WTC11 (cell line): ENCODE data around the gene JADE1. TPM values are rescaled to one million over a fixed set of nuclear protein-coding genes. Genes with fewer than 3 reads are reported as not detected.

Experiments
- ATAC-seq: fragments of 200-7000 bp; cut with Tn5 transposase; 2 replicates; pipeline ENCODE4 v1.10.0; 2021; ENCODE audit warnings: mild to moderate bottlenecking, moderate library complexity
- CTCF ChIA-PET: fragments of 300-600 bp; sonication (Branson Sonifier 250); formaldehyde crosslinking; loops from one replicate; lab custom pipeline; 2021; ENCODE audit warnings: antibody characterized with exemption; lab: Charles Lee
- POLR2A ChIA-PET: fragments of 350-600 bp; sonication (Branson Sonifier 250); formaldehyde crosslinking; loops from one replicate; lab custom pipeline; 2021; ENCODE audit warnings: antibody characterized with exemption; lab: Charles Lee
- DNase-seq: peaks from one replicate; pipeline ENCODE4 v3.0.0; 2021; ENCODE audit warnings: low spot score
- H3K27ac Mint-ChIP-seq: 2 replicates; pipeline ENCODE4 v1.8.0; 2021; ENCODE audit warnings: mixed read lengths
- H3K27me3 Mint-ChIP-seq: 2 replicates; pipeline ENCODE4 v1.8.0; 2021; ENCODE audit warnings: low read depth, mild to moderate bottlenecking, moderate library complexity, mixed read lengths
- H3K36me3 Mint-ChIP-seq: 2 replicates; pipeline ENCODE4 v1.8.0; 2021; ENCODE audit warnings: mixed read lengths
- H3K4me1 Mint-ChIP-seq: 2 replicates; pipeline ENCODE4 v1.8.0; 2022; ENCODE audit warnings: mixed read lengths
- H3K4me3 Mint-ChIP-seq: 2 replicates; pipeline ENCODE4 v1.8.0; 2021; ENCODE audit warnings: mild to moderate bottlenecking, moderate library complexity, mixed read lengths
- H3K9me3 Mint-ChIP-seq: 2 replicates; pipeline ENCODE4 v1.8.0; 2021; ENCODE audit warnings: mixed read lengths
- EMX1 ChIP-seq: fragments of 250-450 bp; sonication (Bioruptor Pico); IDR thresholded peaks from 2 replicates; pipeline ENCODE4 v1.8.0; 2021; ENCODE audit warnings: mild to moderate bottlenecking
- FOXP4 ChIP-seq: sonication (generic); formaldehyde crosslinking; IDR thresholded peaks from 2 replicates; pipeline ENCODE4 v1.8.0; 2022; ENCODE audit warnings: mild to moderate bottlenecking, missing genetic modification reagents
- GRHL2 ChIP-seq: fragments of 250-450 bp; sonication (Bioruptor Pico); IDR thresholded peaks from 2 replicates; pipeline ENCODE4 v1.8.0; 2022; ENCODE audit warnings: mild to moderate bottlenecking, moderate library complexity; ENCODE audit not compliant: insufficient replicate concordance, severe bottlenecking
- IRF2 ChIP-seq: sonication (generic); formaldehyde crosslinking; IDR thresholded peaks from 2 replicates; pipeline ENCODE4 v1.8.0; 2022; ENCODE audit warnings: low read depth, missing genetic modification reagents, borderline replicate concordance
- KAT7 ChIP-seq: sonication (generic); formaldehyde crosslinking; IDR thresholded peaks from 2 replicates; pipeline ENCODE4 v1.8.1; 2023; ENCODE audit warnings: missing genetic modification reagents, mild to moderate bottlenecking, borderline replicate concordance
- PREB ChIP-seq: sonication (generic); formaldehyde crosslinking; IDR thresholded peaks from 2 replicates; pipeline ENCODE4 v1.8.1; 2022; ENCODE audit warnings: mild to moderate bottlenecking, missing genetic modification reagents, moderate library complexity, borderline replicate concordance
- SMAD4 ChIP-seq: sonication (generic); formaldehyde crosslinking; IDR thresholded peaks from 2 replicates; pipeline ENCODE4 v1.8.0; 2022; ENCODE audit warnings: mild to moderate bottlenecking, missing genetic modification reagents
- TEAD4 ChIP-seq: sonication (generic); formaldehyde crosslinking; IDR thresholded peaks from 2 replicates; pipeline ENCODE4 v1.8.0; 2022; ENCODE audit warnings: mild to moderate bottlenecking, missing genetic modification reagents
- ZMAT4 ChIP-seq: fragments of 250-450 bp; sonication (Bioruptor Pico); IDR thresholded peaks from 2 replicates; pipeline ENCODE4 v1.9.0; 2021; ENCODE audit warnings: mild to moderate bottlenecking
- ZNF121 ChIP-seq: sonication (generic); formaldehyde crosslinking; IDR thresholded peaks from 2 replicates; pipeline ENCODE4 v1.8.0; 2023; ENCODE audit warnings: missing genetic modification reagents
- ZNF416 ChIP-seq: fragments of 250-450 bp; sonication (Bioruptor Pico); IDR thresholded peaks from 2 replicates; pipeline ENCODE4 v1.9.0; 2021; ENCODE audit warnings: mild to moderate bottlenecking, inconsistent platforms
- ZNF671 ChIP-seq: fragments of 250-450 bp; sonication (Bioruptor Pico); IDR thresholded peaks from 2 replicates; pipeline ENCODE4 v1.8.0; 2021; ENCODE audit warnings: mild to moderate bottlenecking
- total RNA-seq: library from RNA; stranded (reverse); gene quantifications from 3 replicates; pipeline ENCODE4 v1.2.3, GENCODE V29; 2021
- TF ChIP-seq, protein P1 (sequence below): sonication (generic); formaldehyde crosslinking; IDR thresholded peaks from 2 replicates; pipeline ENCODE4 v1.8.0; 2023; ENCODE audit warnings: mild to moderate bottlenecking, missing genetic modification reagents
- TF ChIP-seq, protein P2 (sequence below): fragments of 250-450 bp; sonication (Bioruptor Pico); IDR thresholded peaks from 2 replicates; pipeline ENCODE4 v1.9.0; 2021; ENCODE audit warnings: mild to moderate bottlenecking
- TF ChIP-seq, protein P3 (sequence below): sonication (generic); formaldehyde crosslinking; IDR thresholded peaks from 2 replicates; pipeline ENCODE4 v1.8.0; 2022; ENCODE audit warnings: missing genetic modification reagents
- TF ChIP-seq, protein P4 (sequence below): sonication (generic); formaldehyde crosslinking; conservative IDR thresholded peaks from 2 replicates; pipeline ENCODE4 v1.8.1; 2023; ENCODE audit warnings: mild to moderate bottlenecking, low read depth, missing genetic modification reagents, moderate library complexity
- TF ChIP-seq, protein P5 (sequence below): sonication (generic); formaldehyde crosslinking; IDR thresholded peaks from 2 replicates; pipeline ENCODE4 v1.8.1; 2022; ENCODE audit warnings: low read depth, missing genetic modification reagents, borderline replicate concordance

JADE1 gene
- total RNA-seq, 1 experiment from 2014 or later: 132 TPM

GRCh38 chr4:128880662-128881061 is 71.2 kb downstream of the JADE1 start:
- TF ChIP-seq, protein P1, sequence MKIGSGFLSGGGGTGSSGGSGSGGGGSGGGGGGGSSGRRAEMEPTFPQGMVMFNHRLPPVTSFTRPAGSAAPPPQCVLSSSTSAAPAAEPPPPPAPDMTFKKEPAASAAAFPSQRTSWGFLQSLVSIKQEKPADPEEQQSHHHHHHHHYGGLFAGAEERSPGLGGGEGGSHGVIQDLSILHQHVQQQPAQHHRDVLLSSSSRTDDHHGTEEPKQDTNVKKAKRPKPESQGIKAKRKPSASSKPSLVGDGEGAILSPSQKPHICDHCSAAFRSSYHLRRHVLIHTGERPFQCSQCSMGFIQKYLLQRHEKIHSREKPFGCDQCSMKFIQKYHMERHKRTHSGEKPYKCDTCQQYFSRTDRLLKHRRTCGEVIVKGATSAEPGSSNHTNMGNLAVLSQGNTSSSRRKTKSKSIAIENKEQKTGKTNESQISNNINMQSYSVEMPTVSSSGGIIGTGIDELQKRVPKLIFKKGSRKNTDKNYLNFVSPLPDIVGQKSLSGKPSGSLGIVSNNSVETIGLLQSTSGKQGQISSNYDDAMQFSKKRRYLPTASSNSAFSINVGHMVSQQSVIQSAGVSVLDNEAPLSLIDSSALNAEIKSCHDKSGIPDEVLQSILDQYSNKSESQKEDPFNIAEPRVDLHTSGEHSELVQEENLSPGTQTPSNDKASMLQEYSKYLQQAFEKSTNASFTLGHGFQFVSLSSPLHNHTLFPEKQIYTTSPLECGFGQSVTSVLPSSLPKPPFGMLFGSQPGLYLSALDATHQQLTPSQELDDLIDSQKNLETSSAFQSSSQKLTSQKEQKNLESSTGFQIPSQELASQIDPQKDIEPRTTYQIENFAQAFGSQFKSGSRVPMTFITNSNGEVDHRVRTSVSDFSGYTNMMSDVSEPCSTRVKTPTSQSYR (CRISPR knock-in tag): no peak
- TF ChIP-seq ZMAT4 (CRISPR knock-in tag): no peak
- TF ChIP-seq, protein P2, sequence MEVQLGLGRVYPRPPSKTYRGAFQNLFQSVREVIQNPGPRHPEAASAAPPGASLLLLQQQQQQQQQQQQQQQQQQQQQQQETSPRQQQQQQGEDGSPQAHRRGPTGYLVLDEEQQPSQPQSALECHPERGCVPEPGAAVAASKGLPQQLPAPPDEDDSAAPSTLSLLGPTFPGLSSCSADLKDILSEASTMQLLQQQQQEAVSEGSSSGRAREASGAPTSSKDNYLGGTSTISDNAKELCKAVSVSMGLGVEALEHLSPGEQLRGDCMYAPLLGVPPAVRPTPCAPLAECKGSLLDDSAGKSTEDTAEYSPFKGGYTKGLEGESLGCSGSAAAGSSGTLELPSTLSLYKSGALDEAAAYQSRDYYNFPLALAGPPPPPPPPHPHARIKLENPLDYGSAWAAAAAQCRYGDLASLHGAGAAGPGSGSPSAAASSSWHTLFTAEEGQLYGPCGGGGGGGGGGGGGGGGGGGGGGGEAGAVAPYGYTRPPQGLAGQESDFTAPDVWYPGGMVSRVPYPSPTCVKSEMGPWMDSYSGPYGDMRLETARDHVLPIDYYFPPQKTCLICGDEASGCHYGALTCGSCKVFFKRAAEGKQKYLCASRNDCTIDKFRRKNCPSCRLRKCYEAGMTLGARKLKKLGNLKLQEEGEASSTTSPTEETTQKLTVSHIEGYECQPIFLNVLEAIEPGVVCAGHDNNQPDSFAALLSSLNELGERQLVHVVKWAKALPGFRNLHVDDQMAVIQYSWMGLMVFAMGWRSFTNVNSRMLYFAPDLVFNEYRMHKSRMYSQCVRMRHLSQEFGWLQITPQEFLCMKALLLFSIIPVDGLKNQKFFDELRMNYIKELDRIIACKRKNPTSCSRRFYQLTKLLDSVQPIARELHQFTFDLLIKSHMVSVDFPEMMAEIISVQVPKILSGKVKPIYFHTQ (CRISPR knock-in tag): no peak
- TF ChIP-seq, protein P3, sequence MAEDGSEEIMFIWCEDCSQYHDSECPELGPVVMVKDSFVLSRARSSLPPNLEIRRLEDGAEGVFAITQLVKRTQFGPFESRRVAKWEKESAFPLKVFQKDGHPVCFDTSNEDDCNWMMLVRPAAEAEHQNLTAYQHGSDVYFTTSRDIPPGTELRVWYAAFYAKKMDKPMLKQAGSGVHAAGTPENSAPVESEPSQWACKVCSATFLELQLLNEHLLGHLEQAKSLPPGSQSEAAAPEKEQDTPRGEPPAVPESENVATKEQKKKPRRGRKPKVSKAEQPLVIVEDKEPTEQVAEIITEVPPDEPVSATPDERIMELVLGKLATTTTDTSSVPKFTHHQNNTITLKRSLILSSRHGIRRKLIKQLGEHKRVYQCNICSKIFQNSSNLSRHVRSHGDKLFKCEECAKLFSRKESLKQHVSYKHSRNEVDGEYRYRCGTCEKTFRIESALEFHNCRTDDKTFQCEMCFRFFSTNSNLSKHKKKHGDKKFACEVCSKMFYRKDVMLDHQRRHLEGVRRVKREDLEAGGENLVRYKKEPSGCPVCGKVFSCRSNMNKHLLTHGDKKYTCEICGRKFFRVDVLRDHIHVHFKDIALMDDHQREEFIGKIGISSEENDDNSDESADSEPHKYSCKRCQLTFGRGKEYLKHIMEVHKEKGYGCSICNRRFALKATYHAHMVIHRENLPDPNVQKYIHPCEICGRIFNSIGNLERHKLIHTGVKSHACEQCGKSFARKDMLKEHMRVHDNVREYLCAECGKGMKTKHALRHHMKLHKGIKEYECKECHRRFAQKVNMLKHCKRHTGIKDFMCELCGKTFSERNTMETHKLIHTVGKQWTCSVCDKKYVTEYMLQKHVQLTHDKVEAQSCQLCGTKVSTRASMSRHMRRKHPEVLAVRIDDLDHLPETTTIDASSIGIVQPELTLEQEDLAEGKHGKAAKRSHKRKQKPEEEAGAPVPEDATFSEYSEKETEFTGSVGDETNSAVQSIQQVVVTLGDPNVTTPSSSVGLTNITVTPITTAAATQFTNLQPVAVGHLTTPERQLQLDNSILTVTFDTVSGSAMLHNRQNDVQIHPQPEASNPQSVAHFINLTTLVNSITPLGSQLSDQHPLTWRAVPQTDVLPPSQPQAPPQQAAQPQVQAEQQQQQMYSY (CRISPR knock-in tag): no peak
- TF ChIP-seq ZNF416: no peak
- no peak for TF ChIP-seq TEAD4 (CRISPR knock-in tag)
- CTCF ChIA-PET: no interaction called here
- Mint-ChIP-seq H3K4me3 (no peak overlapping the region), H3K9me3 (no peaks in the 10 kb centered on the region), H3K36me3 (no peaks in the 10 kb centered on the region), H3K27ac (no peak overlapping the region), H3K4me1 (peaks cover 5% of the 10 kb centered on the region; the same call in 1 of the 2 replicates), H3K27me3 (no peaks in the 10 kb centered on the region)
- POLR2A ChIA-PET: no interaction called here
- no peak for DNase-seq
- no peak for ATAC-seq

GRCh38 chr4:128904821-128905220 is 95.3 kb downstream of the JADE1 start:
- Mint-ChIP-seq H3K9me3 (no peaks in the 10 kb centered on the region), H3K27ac (no peak overlapping the region), H3K4me1 (no peaks in the 10 kb centered on the region), H3K4me3 (no peak overlapping the region), H3K36me3 (no peaks in the 10 kb centered on the region), H3K27me3 (no peaks in the 10 kb centered on the region)
- DNase-seq: no peak
- ATAC-seq: no peak
- ChIA-PET POLR2A (no interaction called here), CTCF (no interaction called here)
- TF ChIP-seq, protein P4, sequence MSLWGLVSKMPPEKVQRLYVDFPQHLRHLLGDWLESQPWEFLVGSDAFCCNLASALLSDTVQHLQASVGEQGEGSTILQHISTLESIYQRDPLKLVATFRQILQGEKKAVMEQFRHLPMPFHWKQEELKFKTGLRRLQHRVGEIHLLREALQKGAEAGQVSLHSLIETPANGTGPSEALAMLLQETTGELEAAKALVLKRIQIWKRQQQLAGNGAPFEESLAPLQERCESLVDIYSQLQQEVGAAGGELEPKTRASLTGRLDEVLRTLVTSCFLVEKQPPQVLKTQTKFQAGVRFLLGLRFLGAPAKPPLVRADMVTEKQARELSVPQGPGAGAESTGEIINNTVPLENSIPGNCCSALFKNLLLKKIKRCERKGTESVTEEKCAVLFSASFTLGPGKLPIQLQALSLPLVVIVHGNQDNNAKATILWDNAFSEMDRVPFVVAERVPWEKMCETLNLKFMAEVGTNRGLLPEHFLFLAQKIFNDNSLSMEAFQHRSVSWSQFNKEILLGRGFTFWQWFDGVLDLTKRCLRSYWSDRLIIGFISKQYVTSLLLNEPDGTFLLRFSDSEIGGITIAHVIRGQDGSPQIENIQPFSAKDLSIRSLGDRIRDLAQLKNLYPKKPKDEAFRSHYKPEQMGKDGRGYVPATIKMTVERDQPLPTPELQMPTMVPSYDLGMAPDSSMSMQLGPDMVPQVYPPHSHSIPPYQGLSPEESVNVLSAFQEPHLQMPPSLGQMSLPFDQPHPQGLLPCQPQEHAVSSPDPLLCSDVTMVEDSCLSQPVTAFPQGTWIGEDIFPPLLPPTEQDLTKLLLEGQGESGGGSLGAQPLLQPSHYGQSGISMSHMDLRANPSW: no peak
- TF ChIP-seq PREB (CRISPR knock-in tag) (no peak), KAT7 (CRISPR knock-in tag) (no peak), GRHL2 (CRISPR knock-in tag) (no peak), FOXP4 (CRISPR knock-in tag) (no peak), IRF2 (no peak), ZNF671 (CRISPR knock-in tag) (no peak), SMAD4 (no peak), EMX1 (CRISPR knock-in tag) (no peak), ZNF121 (CRISPR knock-in tag) (no peak)
- TF ChIP-seq, protein P5, sequence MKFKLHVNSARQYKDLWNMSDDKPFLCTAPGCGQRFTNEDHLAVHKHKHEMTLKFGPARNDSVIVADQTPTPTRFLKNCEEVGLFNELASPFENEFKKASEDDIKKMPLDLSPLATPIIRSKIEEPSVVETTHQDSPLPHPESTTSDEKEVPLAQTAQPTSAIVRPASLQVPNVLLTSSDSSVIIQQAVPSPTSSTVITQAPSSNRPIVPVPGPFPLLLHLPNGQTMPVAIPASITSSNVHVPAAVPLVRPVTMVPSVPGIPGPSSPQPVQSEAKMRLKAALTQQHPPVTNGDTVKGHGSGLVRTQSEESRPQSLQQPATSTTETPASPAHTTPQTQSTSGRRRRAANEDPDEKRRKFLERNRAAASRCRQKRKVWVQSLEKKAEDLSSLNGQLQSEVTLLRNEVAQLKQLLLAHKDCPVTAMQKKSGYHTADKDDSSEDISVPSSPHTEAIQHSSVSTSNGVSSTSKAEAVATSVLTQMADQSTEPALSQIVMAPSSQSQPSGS (CRISPR knock-in tag): no peak
